Cardiac fibroblast (primary cell): ENCODE data around the gene SOX13.
"Not testable (repeated sequence)": the region's sequence is repeated elsewhere in the genome, so short reads cannot be mapped to it uniquely, and the experiment has no call there.

Experiments
- DNase-seq, 2 donors: peaks; one replicate each; pipeline versions ENCODE4 v3.0.0 to v3.0.0-alpha.2; 2010; ENCODE audit warnings: low read depth in 2 of 2
- H3K4me3 ChIP-seq, 2 donors: replicated peaks in 1 of 2; 1 replicate in 1 of 2; 2 replicates in 1 of 2; pipeline ENCODE4 v1.5.1; 2011; ENCODE audit warnings: low read depth in 2 of 2, low read length in 2 of 2, mild to moderate bottlenecking in 2 of 2, moderate library complexity in 1 of 2
- TF ChIP-seq, protein P1 (sequence below): IDR thresholded peaks from one replicate; pipeline ENCODE4 v1.5.1; 2011; ENCODE audit warnings: low read depth, mild to moderate bottlenecking, low read length, inconsistent platforms

Gene SOX13

GRCh38 chr1:204098683-204099082 is 25.8 kb downstream of the SOX13 start:
- H3K4me3 ChIP-seq = no peak overlapping the region
- TF ChIP-seq, protein P1, sequence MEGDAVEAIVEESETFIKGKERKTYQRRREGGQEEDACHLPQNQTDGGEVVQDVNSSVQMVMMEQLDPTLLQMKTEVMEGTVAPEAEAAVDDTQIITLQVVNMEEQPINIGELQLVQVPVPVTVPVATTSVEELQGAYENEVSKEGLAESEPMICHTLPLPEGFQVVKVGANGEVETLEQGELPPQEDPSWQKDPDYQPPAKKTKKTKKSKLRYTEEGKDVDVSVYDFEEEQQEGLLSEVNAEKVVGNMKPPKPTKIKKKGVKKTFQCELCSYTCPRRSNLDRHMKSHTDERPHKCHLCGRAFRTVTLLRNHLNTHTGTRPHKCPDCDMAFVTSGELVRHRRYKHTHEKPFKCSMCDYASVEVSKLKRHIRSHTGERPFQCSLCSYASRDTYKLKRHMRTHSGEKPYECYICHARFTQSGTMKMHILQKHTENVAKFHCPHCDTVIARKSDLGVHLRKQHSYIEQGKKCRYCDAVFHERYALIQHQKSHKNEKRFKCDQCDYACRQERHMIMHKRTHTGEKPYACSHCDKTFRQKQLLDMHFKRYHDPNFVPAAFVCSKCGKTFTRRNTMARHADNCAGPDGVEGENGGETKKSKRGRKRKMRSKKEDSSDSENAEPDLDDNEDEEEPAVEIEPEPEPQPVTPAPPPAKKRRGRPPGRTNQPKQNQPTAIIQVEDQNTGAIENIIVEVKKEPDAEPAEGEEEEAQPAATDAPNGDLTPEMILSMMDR = no peak
- DNase-seq = no peak

DNA sequence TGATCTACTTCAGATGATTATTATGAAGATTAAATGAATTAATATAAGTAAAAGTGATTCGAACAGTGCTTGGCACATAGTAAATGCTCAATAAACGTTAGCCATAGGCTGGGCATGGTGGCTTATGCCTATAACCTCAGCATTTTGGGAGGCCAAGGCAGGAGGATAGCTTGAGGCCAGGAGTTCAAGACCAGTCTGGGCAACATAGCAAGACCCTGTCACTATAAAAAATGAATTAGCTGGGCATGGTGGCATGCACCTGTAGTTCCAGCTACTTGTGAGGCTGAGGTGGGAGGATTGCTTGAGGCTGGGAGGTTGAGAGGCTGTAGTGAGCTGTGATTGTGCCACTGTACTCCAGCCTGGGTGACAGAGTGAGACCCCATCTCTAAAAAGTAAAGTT is 26.8 kb downstream of the SOX13 start:
- not testable (repeated sequence) for DNase-seq, H3K4me3 ChIP-seq

DNA sequence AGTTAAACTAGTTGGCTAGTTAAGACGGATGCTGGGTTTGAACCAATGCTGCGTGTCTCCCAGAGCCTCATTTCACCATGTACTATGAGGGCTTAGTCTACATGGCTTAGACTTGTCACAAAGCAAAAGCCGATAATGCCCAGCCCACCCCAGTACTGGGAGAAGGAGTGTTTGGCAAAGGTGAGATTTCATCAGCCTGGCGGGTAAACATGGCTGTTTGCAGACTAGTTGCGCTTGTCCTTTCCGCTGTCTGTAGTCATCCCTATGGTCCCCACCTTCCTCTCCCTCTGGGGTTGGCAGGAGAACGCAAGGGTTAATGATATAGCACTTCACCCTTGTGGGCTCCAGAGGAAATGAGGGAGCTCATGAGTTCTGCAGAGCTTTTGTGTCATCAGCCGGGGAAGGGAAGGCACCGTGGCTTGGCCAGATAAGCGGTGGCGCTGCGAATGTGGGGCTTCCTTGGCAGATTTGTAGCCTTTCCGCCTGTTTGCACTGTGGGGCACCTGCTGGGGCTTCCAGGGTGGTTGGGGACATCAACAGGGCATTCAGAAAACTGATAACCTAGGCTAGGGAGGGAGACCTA is 29.2 kb downstream of the SOX13 start:
- no peak for DNase-seq
- TF ChIP-seq, protein P1 = no peak
- H3K4me3 ChIP-seq = no peak overlapping the region

DNA sequence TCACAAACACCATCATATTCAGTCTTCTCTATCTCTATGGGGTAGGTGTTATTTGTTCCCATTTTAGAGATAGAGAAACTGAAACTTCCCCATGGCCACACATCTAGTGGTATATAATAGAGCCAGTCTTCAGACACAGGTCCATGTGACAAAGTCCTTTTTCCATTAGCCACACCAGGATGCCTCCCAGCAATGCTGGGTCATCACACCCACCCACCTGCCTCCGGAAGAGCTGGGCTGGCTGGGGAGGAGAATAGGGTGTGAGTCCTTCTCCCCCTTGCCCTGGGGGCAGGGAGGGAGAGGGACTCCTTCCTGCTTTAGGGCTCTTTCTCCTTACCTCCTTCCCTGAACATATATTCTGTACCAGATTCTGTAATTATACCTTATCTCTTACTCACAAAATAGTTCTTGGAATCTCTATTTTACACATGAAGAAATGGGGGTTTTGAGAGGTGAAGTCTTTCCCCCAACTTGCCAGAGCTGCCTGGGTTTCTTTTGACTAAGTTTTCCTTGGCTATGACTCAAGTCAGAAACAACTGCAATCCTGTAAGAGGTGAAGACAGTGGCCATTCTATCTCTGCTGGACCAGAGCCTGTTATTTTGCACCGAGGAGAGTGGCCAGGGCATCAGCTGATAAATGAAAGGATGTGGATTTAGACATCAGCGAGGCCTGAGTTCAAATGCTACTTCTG is 30.0 kb downstream of the SOX13 start:
- no peak overlapping the region for H3K4me3 ChIP-seq
- TF ChIP-seq, protein P1 = no peak
- peak in 1 of 2 donors; percentile 52 for DNase-seq

DNA sequence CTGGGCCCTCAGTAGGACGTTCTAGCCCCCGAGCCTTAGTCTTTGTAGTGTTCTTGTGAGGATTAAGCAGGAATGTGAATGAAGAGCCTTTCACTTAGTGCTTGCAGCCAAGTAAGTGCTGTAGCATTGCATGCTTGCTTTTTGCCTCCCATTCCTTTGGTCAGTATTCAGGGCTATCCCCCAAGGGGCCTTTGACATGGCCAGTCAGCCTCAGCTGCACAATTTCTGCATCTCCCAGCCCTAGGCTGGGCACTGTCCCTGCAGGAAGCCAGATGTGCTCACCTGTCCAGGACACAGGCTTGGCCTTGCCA is 30.5 kb downstream of the SOX13 start:
- TF ChIP-seq, protein P1 = no peak
- DNase-seq = peak in 1 of 2 donors; percentile 48
- H3K4me3 ChIP-seq = no peak overlapping the region

- TF ChIP-seq, protein P1 = no peak
- no peak for DNase-seq
- H3K4me3 ChIP-seq = no peak overlapping the region
These were observed 31.6 kb downstream of the SOX13 start for GRCh38 chr1:204104331-204105130.

DNA sequence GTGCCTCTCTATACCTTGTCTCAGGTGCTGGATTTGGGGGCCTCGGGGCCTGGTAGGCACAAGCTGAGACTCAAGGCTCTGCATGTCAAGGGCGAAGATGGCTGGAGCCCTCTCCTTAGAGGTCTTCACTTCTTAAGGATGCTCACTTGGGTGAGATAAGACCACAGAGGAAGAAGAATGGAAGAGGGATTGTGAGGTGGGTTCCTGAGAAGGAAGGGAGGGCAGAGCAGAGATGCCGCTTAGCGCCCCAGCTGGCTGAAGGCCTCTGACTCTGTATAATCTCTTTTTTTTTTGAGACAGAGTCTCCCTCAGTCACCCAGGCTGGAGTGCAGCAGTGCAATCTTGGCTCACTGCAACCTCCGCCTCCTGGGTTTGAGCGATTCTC is 32.2 kb downstream of the SOX13 start:
- no peak overlapping the region for H3K4me3 ChIP-seq
- TF ChIP-seq, protein P1 = no peak
- no peak for DNase-seq
